Thoracic aorta (tissue), 2 donors: Measurements from ENCODE around the gene CLCN2. TPM values are rescaled to one million over a fixed set of nuclear protein-coding genes. Genes with fewer than 3 reads are reported as not detected.
A peak's percentile ranks its signal among the peaks of the same experiment; 100 is the strongest.

Experiments used
- ATAC-seq: fragments of 150-250 bp; one replicate; pipeline ENCODE4 v1.8.0; 2017; ENCODE audit warnings: low read depth; ENCODE audit not compliant: insufficient number of reproducible peaks, low FRiP score
- DNase-seq: peaks from one replicate; pipeline ENCODE4 v3.0.0-alpha.2; 2020; ENCODE audit warnings: low spot score
- H3K27ac ChIP-seq, 2 donors: fragments of 200-600 bp; sonication (generic); 1 replicate in 1 of 2; 2 replicates in 1 of 2; pipeline ENCODE4 v1.5.1; 2016; ENCODE audit warnings: mild to moderate bottlenecking in 2 of 2, moderate library complexity in 2 of 2
- H3K27me3 ChIP-seq: fragments of 200-600 bp; sonication (generic); replicated peaks from 2 replicates; pipeline ENCODE4 v1.6.0; 2016; ENCODE audit warnings: mild to moderate bottlenecking; ENCODE audit not compliant: insufficient read depth
- H3K36me3 ChIP-seq: fragments of 200-600 bp; sonication (generic); one replicate; pipeline ENCODE4 v1.5.1; 2016
- H3K4me1 ChIP-seq, 2 donors: fragments of 200-600 bp; sonication (generic); 1 replicate in 1 of 2; 2 replicates in 1 of 2; pipeline versions ENCODE4 v1.5.1 to v1.6.0; 2016; ENCODE audit warnings: low read depth in 2 of 2, mild to moderate bottlenecking in 1 of 2; ENCODE audit not compliant: control insufficient read depth in 1 of 2
- H3K4me3 ChIP-seq: fragments of 200-600 bp; sonication (generic); 2 replicates; pipeline ENCODE4 v1.5.1; 2016; ENCODE audit warnings: mild to moderate bottlenecking
- H3K9me3 ChIP-seq: fragments of 200-600 bp; sonication (generic); 2 replicates; pipeline ENCODE4 v1.5.1; 2016
- CTCF ChIP-seq: fragments of 200-600 bp; sonication (generic); IDR thresholded peaks from one replicate; pipeline ENCODE4 v1.5.1; 2019; ENCODE audit warnings: antibody characterized with exemption
- total RNA-seq, 2 donors: library from RNA; depleted of rRNA; stranded (reverse); fragments of >200 nt; gene quantifications; one replicate each; pipeline versions ENCODE4 v1.1.0 to v1.2.3, GENCODE V29; 2016

The CLCN2 gene
- total RNA-seq, 2 donors from 2014 or later, result 4.3 to 8.0 TPM

GRCh38 chr3:184316792-184317191, 44.6 kb downstream of the CLCN2 start:
- TF ChIP-seq CTCF, result no peak
- peak overlapping the region; percentile 99 for H3K4me3 ChIP-seq
- no peaks in the 10 kb centered on the region for H3K9me3 ChIP-seq
- peaks cover 14% of the 10 kb centered on the region for H3K36me3 ChIP-seq
- ATAC-seq (no peak), DNase-seq (no peak)
- H3K4me1 ChIP-seq, result peaks cover 50 to 60% of the 10 kb centered on the region in 2 donors
- H3K27ac ChIP-seq, result peak overlapping the region; percentile 97 to 100
- H3K27me3 ChIP-seq, result no peaks in the 10 kb centered on the region

GRCh38 chr3:184315871-184316661, 45.3 kb downstream of the CLCN2 start:
- DNase-seq (no peak), ATAC-seq (no peak)
- H3K27ac ChIP-seq, result peak overlapping the region; percentile 97 to 100
- peak overlapping the region; percentile 99 for H3K4me3 ChIP-seq
- H3K36me3 ChIP-seq, result peaks cover 6% of the 10 kb centered on the region
- no peaks in the 10 kb centered on the region for H3K27me3 ChIP-seq
- H3K4me1 ChIP-seq, result peaks cover 50 to 56% of the 10 kb centered on the region in 2 donors
- no peak for TF ChIP-seq CTCF
- H3K9me3 ChIP-seq, result no peaks in the 10 kb centered on the region

- Histone ChIP-seq H3K4me1 (peaks cover 47 to 50% of the 10 kb centered on the region in 2 donors), H3K27me3 (no peaks in the 10 kb centered on the region), H3K9me3 (no peaks in the 10 kb centered on the region), H3K36me3 (peaks cover under 1% of the 10 kb centered on the region), H3K4me3 (peak overlapping the region; percentile 99), H3K27ac (peak overlapping the region; percentile 97 to 100)
- TF ChIP-seq CTCF, result no peak
- DNase-seq (no peak), ATAC-seq (no peak)
Measured at GRCh38 chr3:184315543-184315867, 45.9 kb downstream of the CLCN2 start.

- H3K4me1 ChIP-seq, result peaks cover 42 to 45% of the 10 kb centered on the region in 2 donors
- H3K27ac ChIP-seq, result peak overlapping the region; percentile 97 to 100
- H3K36me3 ChIP-seq, result no peaks in the 10 kb centered on the region
- H3K4me3 ChIP-seq, result peak overlapping the region; percentile 99
- no peak for TF ChIP-seq CTCF
- ATAC-seq, result peak; percentile 33
- no peaks in the 10 kb centered on the region for H3K27me3 ChIP-seq
- H3K9me3 ChIP-seq, result no peaks in the 10 kb centered on the region
- peak; percentile 55 for DNase-seq
Measured at GRCh38 chr3:184314700-184315542, 46.5 kb downstream of the CLCN2 start.

GRCh38 chr3:184314363-184314699, 47.1 kb downstream of the CLCN2 start, which contains the start of gene EIF4G1:
Gene EIF4G1 (plus strand): TSS chr3:184314606. CDS start chr3:184315797, 1,191 bp downstream.
- H3K27me3 ChIP-seq, result no peaks in the 10 kb centered on the region
- H3K4me3 ChIP-seq, result peak within 1 kb of the TSS; percentile 99
- H3K27ac ChIP-seq, result peak within 1 kb of the TSS; percentile 97 to 100
- DNase-seq, result peak; percentile 80
- peak; percentile 87 for ATAC-seq
- no peaks in the 10 kb centered on the region for H3K9me3 ChIP-seq
- H3K36me3 ChIP-seq, result no peaks in the 10 kb centered on the region
- peaks cover 38 to 41% of the 10 kb centered on the region in 2 donors for H3K4me1 ChIP-seq
- no peak for TF ChIP-seq CTCF
